ENCODE results near the gene SP1. TPM values are rescaled to one million over a fixed set of nuclear protein-coding genes. Genes with fewer than 3 reads are reported as not detected.

The SP1 gene
- total and polyA plus RNA-seq, 9 of the 15 experiments (the other 6 are each of a cell fraction or from before 2014, with no cell fraction given), result 8.0 to 65.5 (median 41.6) TPM

DNA sequence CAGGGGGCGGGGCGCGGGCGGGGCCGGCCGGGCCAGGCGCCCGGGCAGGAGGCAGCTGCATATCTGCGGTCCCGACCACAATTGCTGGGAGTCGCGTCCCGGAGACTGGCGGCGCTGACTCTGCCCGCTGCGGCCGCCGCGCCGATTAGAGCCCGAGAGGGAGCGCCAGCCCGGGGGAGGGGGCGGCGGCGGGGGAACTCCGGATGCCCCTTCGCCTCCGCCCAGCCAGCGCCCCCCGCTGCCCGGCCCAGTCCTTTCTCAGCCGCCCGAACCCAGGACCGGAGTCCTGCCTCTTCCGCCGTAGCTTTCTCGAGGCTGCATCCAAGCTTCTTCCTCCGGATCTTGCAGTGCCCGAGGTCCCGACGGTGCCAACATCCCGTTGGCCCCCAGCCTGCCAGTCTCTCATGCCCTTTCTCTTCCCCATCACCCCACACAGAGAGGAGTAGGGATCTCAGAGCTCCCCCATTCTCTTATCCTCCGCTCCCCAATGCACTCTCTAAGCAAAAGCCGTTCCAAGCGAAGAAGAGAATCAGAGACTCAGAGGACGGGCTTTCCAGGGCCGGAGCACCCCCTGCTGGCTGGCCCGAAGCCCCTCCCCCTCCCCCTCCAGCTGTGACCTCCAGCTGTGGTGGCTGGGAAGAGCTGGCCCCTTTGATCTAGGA lies 35.0 kb upstream of the SP1 start (continued):
- peak; percentile 36; the same call in 1 of the 2 replicates for TF ChIP-seq PHF8 (IDR thresholded peaks at IDR 0.05; ENCODE audit: borderline replicate concordance, low read length)
- TF ChIP-seq CBX2 (IDR thresholded peaks at IDR 0.05; ENCODE audit: insufficient read depth, low read length, poor library complexity, severe bottlenecking), result no peak
- no peak for TF ChIP-seq RBM17 (IDR thresholded peaks at IDR 0.05; ENCODE audit: borderline replicate concordance, low read depth, low read length)
- TF ChIP-seq, protein P1, sequence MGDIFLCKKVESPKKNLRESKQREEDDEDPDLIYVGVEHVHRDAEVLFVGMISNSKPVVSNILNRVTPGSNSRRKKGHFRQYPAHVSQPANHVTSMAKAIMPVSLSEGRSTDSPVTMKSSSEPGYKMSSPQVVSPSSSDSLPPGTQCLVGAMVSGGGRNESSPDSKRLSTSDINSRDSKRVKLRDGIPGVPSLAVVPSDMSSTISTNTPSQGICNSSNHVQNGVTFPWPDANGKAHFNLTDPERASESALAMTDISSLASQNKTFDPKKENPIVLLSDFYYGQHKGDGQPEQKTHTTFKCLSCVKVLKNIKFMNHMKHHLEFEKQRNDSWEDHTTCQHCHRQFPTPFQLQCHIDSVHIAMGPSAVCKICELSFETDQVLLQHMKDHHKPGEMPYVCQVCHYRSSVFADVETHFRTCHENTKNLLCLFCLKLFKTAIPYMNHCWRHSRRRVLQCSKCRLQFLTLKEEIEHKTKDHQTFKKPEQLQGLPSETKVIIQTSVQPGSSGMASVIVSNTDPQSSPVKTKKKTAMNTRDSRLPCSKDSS (IDR thresholded peaks at IDR 0.05; ENCODE audit: low read depth, partially characterized antibody), result no peak
- no peak for TF ChIP-seq ZKSCAN8 (CRISPR knock-in tag; IDR thresholded peaks at IDR 0.05)
- no peak for TF ChIP-seq ZNF121 (CRISPR knock-in tag; conservative IDR thresholded peaks at IDR 0.05)
- TF ChIP-seq, protein P2, sequence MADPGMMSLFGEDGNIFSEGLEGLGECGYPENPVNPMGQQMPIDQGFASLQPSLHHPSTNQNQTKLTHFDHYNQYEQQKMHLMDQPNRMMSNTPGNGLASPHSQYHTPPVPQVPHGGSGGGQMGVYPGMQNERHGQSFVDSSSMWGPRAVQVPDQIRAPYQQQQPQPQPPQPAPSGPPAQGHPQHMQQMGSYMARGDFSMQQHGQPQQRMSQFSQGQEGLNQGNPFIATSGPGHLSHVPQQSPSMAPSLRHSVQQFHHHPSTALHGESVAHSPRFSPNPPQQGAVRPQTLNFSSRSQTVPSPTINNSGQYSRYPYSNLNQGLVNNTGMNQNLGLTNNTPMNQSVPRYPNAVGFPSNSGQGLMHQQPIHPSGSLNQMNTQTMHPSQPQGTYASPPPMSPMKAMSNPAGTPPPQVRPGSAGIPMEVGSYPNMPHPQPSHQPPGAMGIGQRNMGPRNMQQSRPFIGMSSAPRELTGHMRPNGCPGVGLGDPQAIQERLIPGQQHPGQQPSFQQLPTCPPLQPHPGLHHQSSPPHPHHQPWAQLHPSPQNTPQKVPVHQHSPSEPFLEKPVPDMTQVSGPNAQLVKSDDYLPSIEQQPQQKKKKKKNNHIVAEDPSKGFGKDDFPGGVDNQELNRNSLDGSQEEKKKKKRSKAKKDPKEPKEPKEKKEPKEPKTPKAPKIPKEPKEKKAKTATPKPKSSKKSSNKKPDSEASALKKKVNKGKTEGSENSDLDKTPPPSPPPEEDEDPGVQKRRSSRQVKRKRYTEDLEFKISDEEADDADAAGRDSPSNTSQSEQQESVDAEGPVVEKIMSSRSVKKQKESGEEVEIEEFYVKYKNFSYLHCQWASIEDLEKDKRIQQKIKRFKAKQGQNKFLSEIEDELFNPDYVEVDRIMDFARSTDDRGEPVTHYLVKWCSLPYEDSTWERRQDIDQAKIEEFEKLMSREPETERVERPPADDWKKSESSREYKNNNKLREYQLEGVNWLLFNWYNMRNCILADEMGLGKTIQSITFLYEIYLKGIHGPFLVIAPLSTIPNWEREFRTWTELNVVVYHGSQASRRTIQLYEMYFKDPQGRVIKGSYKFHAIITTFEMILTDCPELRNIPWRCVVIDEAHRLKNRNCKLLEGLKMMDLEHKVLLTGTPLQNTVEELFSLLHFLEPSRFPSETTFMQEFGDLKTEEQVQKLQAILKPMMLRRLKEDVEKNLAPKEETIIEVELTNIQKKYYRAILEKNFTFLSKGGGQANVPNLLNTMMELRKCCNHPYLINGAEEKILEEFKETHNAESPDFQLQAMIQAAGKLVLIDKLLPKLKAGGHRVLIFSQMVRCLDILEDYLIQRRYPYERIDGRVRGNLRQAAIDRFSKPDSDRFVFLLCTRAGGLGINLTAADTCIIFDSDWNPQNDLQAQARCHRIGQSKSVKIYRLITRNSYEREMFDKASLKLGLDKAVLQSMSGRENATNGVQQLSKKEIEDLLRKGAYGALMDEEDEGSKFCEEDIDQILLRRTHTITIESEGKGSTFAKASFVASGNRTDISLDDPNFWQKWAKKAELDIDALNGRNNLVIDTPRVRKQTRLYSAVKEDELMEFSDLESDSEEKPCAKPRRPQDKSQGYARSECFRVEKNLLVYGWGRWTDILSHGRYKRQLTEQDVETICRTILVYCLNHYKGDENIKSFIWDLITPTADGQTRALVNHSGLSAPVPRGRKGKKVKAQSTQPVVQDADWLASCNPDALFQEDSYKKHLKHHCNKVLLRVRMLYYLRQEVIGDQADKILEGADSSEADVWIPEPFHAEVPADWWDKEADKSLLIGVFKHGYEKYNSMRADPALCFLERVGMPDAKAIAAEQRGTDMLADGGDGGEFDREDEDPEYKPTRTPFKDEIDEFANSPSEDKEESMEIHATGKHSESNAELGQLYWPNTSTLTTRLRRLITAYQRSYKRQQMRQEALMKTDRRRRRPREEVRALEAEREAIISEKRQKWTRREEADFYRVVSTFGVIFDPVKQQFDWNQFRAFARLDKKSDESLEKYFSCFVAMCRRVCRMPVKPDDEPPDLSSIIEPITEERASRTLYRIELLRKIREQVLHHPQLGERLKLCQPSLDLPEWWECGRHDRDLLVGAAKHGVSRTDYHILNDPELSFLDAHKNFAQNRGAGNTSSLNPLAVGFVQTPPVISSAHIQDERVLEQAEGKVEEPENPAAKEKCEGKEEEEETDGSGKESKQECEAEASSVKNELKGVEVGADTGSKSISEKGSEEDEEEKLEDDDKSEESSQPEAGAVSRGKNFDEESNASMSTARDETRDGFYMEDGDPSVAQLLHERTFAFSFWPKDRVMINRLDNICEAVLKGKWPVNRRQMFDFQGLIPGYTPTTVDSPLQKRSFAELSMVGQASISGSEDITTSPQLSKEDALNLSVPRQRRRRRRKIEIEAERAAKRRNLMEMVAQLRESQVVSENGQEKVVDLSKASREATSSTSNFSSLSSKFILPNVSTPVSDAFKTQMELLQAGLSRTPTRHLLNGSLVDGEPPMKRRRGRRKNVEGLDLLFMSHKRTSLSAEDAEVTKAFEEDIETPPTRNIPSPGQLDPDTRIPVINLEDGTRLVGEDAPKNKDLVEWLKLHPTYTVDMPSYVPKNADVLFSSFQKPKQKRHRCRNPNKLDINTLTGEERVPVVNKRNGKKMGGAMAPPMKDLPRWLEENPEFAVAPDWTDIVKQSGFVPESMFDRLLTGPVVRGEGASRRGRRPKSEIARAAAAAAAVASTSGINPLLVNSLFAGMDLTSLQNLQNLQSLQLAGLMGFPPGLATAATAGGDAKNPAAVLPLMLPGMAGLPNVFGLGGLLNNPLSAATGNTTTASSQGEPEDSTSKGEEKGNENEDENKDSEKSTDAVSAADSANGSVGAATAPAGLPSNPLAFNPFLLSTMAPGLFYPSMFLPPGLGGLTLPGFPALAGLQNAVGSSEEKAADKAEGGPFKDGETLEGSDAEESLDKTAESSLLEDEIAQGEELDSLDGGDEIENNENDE (IDR thresholded peaks at IDR 0.05; ENCODE audit: low read depth, low read length), result no peak
- no peak for TF ChIP-seq SRSF3 (IDR thresholded peaks at IDR 0.05; ENCODE audit: insufficient read depth, low read length)
- TF ChIP-seq, protein P3, sequence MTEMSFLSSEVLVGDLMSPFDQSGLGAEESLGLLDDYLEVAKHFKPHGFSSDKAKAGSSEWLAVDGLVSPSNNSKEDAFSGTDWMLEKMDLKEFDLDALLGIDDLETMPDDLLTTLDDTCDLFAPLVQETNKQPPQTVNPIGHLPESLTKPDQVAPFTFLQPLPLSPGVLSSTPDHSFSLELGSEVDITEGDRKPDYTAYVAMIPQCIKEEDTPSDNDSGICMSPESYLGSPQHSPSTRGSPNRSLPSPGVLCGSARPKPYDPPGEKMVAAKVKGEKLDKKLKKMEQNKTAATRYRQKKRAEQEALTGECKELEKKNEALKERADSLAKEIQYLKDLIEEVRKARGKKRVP (CRISPR knock-in tag; IDR thresholded peaks at IDR 0.05), result no peak
- no peak for TF ChIP-seq SRSF7 (optimal IDR thresholded peaks at IDR 0.05; ENCODE audit: low read depth, low read length)
- no peak for TF ChIP-seq ZNF57 (CRISPR knock-in tag; IDR thresholded peaks at IDR 0.05)
- TF ChIP-seq ZNF274 (IDR thresholded peaks at IDR 0.05; ENCODE audit: borderline replicate concordance, low read depth, low read length), result no peak
- TF ChIP-seq CBX5 (IDR thresholded peaks at IDR 0.05; ENCODE audit: borderline replicate concordance, low read depth), result no peak
- TF ChIP-seq FOXP1 (CRISPR knock-in tag; IDR thresholded peaks at IDR 0.05), result no peak
